Fibroblast of skin of back (primary cell): Measurements from ENCODE around the gene TMTC1.

Experiments
- DNase-seq: peaks from one replicate; pipeline ENCODE4 v3.0.0-alpha.2; 2013

TMTC1 gene

GRCh38 chr12:29528161-29528560 is 255.6 kb downstream of the TMTC1 start:
- DNase-seq, result no peak

DNA sequence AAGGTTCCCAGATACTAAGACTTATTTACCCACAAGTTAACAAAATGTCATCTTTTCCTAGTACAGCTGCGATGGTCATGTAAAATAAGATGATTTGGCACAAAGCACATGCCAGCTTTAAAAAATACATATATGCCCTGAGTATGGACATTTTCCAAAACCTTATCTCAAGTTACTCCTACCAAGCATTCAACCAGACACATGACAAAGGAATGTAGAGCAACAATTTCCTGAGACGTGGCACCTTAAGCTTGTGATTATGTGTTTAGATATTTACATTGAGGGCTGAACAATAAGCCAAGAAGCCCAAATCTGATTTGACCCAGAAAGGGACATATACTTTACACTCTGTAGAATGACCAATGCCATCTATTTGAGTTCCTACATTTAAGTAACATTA is 261.8 kb downstream of the TMTC1 start:
- DNase-seq, result peak; percentile 32

GRCh38 chr12:29519585-29520182 is 264.1 kb downstream of the TMTC1 start:
- DNase-seq, result peak; percentile 46

GRCh38 chr12:29518407-29518806 is 265.3 kb downstream of the TMTC1 start:
- DNase-seq, result no peak

DNA sequence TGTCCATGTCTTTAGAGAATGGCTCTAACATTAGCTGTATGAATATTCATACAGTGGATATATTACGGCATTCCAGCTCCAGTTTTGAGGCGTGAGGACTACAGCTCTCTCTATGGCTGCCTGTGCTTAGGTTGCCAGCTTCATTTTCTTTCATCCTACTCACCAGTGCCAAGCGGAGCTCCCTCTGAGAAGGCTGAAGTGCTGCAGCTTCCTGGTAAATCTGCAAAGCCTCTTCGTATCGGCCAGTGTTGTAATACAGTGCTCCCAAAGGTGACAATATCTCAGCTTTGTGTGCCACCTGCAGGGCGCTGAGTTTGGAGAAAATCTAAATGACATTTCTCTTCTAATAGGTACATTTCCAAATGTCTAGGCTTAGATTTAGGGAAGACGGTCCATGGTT is 266.5 kb downstream of the TMTC1 start:
- no peak for DNase-seq

GRCh38 chr12:29516431-29516875 is 267.3 kb downstream of the TMTC1 start:
- DNase-seq, result peak; percentile 8

DNA sequence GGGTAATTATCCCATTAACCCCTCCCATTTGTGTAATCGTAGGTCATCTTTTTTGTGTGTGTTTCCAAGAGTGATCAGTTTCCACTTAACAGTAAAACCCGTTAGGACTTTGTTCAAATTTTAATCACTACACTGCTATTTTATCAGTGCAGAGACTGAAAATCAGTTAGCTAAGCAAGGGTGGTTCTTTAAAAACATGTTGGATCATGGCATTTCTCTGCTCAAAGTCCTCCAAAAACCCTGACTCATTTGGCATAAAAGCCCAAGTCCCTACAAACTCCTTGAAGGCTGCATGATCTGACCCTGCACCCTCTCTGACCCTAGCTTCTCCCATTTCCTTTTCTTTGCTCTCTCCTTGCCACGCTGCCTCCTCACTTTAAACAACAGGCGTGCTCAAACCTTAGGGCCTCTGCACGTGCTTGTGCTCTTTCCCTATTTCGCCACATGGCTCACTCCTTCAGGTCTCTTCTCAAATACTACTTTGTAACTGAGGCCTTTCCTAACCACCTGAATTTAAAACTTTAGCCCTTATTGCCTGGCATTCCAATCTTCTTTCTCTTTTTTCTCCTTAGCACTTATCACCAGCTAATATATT is 273.1 kb downstream of the TMTC1 start:
- DNase-seq, result no peak

GRCh38 chr12:29509503-29509902 is 274.2 kb downstream of the TMTC1 start:
- DNase-seq, result no peak

DNA sequence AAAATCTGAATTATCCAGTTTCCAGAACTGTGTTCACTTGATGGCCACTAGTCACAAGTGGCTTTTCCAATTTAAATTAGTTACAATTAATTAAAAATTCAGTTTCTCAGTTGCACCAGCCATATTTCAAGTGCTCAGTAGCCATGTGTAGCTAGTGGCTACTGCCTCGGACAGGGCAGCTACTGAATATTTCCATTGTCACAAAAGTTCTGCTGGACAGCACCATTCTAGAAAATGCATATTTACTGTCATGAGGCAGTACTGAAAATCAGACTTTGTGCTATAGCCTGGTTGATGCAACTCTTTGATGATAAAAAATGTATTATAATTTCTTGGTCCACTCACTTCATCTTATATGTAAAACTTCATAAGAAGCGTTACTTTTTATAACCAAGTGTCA is 274.8 kb downstream of the TMTC1 start:
- no peak for DNase-seq

- no peak for DNase-seq
These were observed 278.6 kb downstream of the TMTC1 start for GRCh38 chr12:29505122-29505521.

DNA sequence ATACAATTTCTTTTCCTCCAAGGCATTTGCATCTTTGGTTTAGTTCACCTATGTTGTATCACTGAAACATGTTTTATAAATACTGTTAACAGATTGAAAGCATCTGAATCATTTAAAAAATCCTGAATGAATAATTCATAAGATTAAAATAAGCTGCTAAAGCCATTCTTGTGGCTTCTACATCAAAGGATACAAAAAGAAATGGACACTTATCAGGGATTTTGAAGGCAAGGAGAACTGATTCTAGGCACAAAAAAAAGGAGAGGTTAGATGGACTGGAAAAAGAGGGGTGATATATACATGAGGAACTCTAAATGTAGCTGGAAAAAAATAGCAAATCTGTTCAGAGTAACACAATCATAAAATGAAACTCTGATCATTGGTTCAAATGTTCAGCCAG is 280.5 kb downstream of the TMTC1 start:
- no peak for DNase-seq

GRCh38 chr12:29499235-29499634 is 284.5 kb downstream of the TMTC1 start:
- DNase-seq, result no peak

GRCh38 chr12:29497588-29497987 is 286.2 kb downstream of the TMTC1 start, which contains the start of gene OVCH1:
Gene OVCH1 (minus strand): TSS chr12:29497686. CDS start chr12:29497686, 0 bp downstream.
- no peak for DNase-seq

- DNase-seq, result no peak
These were observed 290.9 kb downstream of the TMTC1 start for GRCh38 chr12:29492891-29493290.

- DNase-seq, result no peak
These were observed 296.8 kb downstream of the TMTC1 start for GRCh38 chr12:29486972-29487371.

- no peak for DNase-seq
These were observed 320.5 kb downstream of the TMTC1 start for GRCh38 chr12:29463198-29463597.

GRCh38 chr12:29460082-29460481 is 323.7 kb downstream of the TMTC1 start:
- DNase-seq, result no peak

DNA sequence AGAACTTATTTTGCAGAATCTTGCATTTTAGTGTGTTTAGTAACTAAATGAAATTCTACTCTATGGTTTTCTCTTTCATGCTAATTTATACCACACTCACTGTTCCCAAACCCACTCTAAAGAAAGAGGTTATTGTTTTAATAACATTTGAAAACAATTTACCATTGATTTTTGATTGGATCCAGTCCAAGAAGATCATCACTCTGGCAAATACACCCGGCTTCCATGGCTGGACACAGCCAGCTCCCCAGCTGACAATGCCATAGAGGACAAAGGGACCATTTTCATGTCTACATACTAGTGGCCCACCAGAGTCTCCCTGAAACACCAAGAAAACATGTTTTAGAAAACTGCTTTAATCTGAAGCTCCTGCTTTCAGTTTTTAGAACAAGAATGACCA is 328.7 kb downstream of the TMTC1 start:
- no peak for DNase-seq

GRCh38 chr12:29451888-29452287 is 331.9 kb downstream of the TMTC1 start:
- DNase-seq, result no peak
